HK-2 (cell line): Measurements from ENCODE around the gene MLX.
"Not testable (repeated sequence)": the region's sequence is repeated elsewhere in the genome, so short reads cannot be mapped to it uniquely, and the experiment has no call there.

Source experiments
- DNase-seq: peaks from one replicate; pipeline ENCODE4 v3.0.0-alpha.2; 2018; ENCODE audit not compliant: unreplicated experiment

The MLX gene

GRCh38 chr17:42578282-42578869 lies 11.5 kb downstream of the MLX start:
- DNase-seq: peak; percentile 70

GRCh38 chr17:42579794-42580551 lies 13.1 kb downstream of the MLX start:
- no peak for DNase-seq

DNA sequence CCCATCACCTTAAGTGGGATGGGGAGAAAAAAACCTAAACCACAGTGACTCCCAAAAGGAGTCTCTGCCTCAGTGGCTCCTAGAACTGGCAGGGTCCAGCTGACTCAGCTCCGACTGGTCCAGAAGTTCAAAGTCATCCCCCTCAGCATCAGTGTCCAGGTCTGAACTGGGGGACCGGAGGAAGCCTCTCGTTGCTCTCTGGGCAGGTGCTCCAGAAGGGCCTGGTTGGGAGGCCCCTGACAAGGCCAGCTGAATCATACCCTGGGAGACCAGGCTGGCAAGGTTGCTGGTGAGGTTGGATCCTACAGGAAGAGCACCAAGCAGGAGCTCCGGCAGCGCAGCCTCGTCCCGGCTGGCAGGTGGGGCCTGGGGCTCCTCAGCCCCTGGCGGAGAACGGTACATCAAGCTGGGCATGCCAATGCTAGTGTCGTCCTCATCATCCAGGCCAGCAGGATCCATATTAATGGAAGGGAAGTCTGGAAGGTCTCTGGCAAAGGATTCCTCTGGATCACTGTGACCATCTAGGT lies 14.9 kb downstream of the MLX start:
- DNase-seq: no peak

GRCh38 chr17:42584880-42585279 lies 18.0 kb downstream of the MLX start:
- no peak for DNase-seq

GRCh38 chr17:42585353-42585752 lies 18.5 kb downstream of the MLX start:
- no peak for DNase-seq

GRCh38 chr17:42586514-42587230 lies 19.8 kb downstream of the MLX start:
- no peak for DNase-seq

DNA sequence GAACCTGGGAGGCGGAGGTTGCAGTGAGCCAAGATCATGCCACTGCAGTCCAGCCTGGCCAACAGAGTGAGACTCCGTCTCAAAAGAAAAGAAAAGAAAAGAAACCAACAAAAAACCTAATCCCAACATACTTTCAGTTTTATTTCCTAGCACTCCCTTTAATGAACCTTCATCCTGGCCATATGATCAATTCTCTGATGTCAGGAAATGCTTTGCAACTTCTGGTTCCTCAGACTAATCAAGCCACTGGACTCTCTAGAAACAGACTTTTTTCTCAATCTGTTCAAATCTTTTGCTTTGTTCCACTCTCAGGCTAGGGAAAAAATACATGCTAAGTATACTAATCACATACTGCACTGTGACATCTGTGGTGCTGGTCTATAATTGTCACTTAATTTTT lies 24.0 kb downstream of the MLX start:
- no peak for DNase-seq

DNA sequence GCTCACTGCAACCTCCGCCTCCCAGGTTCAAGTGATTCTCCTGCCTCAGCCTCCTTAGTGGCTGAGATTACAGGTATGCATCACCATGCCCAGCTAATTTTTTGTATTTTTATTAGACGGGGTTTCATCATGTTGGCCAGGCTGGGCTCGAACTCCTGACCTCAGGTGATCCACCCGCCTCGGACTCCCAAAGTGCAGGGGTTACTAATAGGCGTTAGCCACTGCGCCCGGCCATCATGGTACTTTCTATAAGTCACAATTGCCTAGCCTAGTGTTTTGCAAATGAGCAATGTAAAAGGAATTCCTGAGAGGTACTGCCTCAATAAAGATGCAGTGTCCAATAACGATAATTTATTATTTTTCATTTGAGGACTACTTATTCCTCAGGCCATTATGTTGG lies 24.5 kb downstream of the MLX start:
- DNase-seq: no peak

DNA sequence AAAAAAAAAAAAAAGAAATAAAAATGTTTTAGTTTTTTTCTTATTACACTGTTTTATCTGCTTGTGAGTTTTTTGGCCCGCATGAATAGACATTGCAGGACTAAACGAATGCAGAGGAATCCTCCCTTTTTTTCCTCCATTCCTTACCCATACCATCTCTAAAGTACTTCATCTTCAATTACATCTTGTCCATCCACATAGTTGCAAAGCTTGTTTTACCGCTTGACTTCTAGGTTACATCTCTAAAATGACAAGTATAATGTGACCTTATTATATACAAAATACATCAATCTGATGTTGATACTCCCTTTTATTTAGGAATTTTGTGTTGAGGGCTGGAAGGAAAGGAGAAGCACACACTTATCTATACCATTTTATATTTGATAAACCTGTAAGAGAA lies 29.5 kb downstream of the MLX start:
- DNase-seq: no peak

DNA sequence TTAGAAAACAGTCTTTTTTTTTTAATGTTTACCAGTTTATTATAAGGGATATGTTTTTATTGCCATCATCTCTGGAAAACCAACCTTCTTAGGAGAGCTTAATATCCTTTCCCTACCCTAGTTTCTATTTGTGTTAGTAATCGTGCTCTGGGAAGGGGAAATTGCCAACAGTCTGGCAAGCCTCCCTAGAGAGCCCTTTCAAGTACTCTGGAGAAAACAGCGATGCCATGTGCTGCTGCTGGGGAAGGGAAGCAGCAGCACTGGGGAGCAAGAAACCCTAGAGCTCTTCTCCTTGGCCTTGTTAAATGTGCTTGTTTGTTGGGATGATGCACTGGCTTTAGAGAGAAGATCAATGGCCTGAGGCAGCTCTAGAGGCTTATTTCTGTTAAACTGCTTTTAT lies 32.0 kb downstream of the MLX start:
- no peak for DNase-seq

DNA sequence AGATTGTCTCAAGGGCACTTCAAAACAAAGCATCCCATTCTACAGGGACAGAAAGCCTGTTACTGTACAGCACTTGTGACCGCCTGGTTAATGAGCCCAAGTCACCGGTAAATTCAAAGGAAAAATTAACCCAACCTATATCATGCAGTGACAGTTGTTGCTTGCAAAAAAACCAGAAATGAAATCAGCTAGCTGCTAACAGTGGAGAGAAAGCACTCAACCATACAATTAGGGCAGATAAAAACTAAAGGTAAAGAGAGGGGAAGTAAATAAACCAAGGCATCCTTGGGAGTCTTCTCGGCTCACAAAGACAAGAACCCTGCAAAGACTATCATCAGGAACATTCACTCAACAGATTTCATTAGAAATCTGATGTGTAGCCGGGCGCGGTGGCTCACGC lies 36.4 kb downstream of the MLX start:
- no peak for DNase-seq

GRCh38 chr17:42607769-42608168 lies 40.9 kb downstream of the MLX start:
- no peak for DNase-seq

- no peak for DNase-seq
Observed at GRCh38 chr17:42608305-42609181, 41.6 kb downstream of the MLX start.

DNA sequence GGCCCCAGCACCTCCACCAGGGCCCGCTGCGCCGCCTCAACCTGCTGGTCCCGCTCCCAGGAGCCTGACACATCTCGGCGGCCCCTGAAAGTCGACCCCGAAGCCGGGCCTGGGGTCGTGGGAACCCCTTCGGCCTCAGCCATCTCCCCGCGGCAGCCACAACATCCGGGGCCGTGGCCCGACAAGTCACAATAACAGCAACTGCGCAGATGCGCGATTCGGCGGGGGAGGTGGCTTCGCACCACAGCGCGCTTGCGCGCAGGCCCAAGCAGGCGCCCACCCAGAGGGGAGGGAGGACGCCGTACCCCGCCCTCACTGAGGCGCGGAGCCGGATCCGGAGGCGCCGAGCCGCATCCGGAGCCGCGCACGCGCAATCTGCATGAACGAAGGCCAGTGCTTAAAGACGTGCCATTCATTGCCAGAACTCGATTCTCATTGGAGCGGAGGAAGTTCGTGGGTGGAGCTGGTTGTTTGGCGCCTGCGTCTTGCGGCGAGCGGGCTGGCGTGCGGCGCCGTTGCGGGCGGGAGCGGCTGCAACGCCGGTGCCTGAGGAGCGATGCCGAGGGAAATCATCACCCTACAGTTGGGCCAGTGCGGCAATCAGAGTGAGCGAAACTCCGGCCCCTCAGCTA lies 42.4 kb downstream of the MLX start, which contains the start of the genes RETREG3 and TUBG1:
Gene RETREG3 (minus strand): TSS at position 193 of the 632 bp plus-strand sequence. CDS start 50 bp downstream, at position 143.
Gene TUBG1 (plus strand): TSS at position 502 of the 632 bp plus-strand sequence. CDS start 55 bp downstream, at position 557.
- DNase-seq: peak; percentile 99

GRCh38 chr17:42609814-42610801 lies 43.2 kb downstream of the MLX start:
- DNase-seq: not testable (repeated sequence)

DNA sequence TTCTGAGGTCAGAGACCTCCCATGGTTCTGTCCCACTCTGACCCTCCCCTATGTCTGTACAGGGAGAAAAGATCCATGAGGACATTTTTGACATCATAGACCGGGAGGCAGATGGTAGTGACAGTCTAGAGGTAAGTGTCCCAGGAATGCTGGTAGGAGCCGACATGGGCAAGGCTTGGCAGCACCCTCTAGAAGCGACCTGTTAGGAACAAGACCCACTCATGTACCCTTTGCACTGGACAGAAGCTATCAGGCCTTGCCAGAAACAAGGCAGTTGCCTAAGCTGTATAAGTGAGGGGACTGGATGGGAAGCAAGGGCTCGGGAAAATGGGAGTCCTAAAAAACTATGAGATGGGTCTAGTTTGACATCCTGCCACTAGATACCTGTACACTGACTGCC lies 45.1 kb downstream of the MLX start:
- DNase-seq: no peak

- no peak for DNase-seq
Observed at GRCh38 chr17:42613699-42614295, 46.9 kb downstream of the MLX start.

DNA sequence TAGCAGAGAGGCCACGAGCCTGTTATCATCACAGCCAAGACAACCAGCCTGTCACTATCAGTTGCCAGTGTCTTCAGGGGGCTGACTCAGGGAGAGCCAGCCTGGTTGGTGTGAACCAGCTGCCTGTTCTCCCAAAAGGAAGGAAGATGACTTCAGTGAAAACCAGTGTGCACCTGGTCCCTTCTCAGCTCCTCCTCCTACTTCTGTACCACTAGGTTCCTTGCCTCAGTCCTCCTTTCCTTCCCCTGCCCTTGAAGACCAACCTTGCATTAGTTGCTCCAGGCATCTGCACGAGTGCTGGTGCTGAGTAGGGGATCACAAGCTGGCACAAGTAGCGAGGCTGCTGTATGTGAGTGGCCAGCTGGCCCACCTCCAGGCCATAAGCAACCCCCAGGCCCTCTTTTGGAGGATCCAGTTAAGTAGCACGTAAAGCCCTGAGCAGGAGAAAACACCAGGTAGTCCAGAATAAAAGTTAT lies 51.1 kb downstream of the MLX start:
- no peak for DNase-seq

DNA sequence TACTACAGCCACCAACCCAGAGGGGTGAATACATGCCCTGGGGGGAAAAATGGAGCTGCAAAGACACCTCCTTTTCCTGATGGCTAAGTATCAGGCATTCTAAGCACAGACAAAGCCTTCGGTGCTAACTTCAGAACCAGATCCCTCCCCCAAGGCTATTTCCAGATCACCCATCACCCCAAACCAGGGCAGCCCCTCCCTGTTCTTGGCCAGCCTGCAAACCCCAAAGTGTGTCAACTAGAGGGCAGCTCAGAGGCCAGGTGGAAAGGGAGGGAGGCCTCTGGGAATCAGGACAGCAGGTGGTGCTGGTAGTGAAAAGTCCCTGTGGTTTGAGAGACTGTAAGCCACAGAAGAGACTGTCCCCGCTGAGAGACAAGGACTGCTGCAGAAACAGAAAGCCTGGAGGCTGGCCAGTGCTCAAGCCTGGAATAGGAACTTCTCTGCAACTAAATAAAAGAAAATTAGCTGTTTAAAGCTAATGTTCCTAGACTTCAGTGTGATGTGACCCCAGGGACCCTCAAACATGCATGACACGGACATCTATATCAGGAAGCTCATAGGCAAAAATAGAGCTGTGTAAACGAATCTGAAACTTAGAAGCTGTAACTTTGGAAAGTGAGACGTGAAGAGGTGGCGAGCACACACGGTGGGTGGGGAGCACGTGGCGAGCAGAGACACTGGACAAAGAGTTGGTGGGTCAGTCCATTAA lies 51.7 kb downstream of the MLX start:
- DNase-seq: peak; percentile 45
